WERI-Rb-1 (cell line): ENCODE data around the gene NFATC1.

Experiments
- DNase-seq: peaks from one replicate; pipeline ENCODE4 v3.0.0-alpha.2; 2020
- H3K27ac ChIP-seq: fragments of 250-450 bp; sonication (Bioruptor Pico); 2 replicates; pipeline ENCODE4 v1.5.1; 2020; ENCODE audit warnings: mild to moderate bottlenecking, moderate library complexity
- H3K27me3 ChIP-seq: fragments of 250-450 bp; sonication (Bioruptor Pico); 2 replicates; pipeline ENCODE4 v1.5.1; 2021; ENCODE audit warnings: mild to moderate bottlenecking, low read depth, moderate library complexity; ENCODE audit not compliant: insufficient read depth, severe bottlenecking
- H3K36me3 ChIP-seq: fragments of 250-450 bp; sonication (Bioruptor Pico); 2 replicates; pipeline ENCODE4 v1.5.1; 2020; ENCODE audit warnings: mild to moderate bottlenecking, moderate library complexity
- H3K4me3 ChIP-seq: 2 replicates; pipeline ENCODE4 v1.5.1; 2011; ENCODE audit warnings: low read depth, mild to moderate bottlenecking, control low read depth, low read length
- H3K9me3 ChIP-seq: fragments of 250-450 bp; sonication (Bioruptor Pico); 2 replicates; pipeline ENCODE4 v1.5.1; 2021; ENCODE audit warnings: mild to moderate bottlenecking, moderate library complexity; ENCODE audit not compliant: severe bottlenecking
- TF ChIP-seq, protein P1 (sequence below): IDR thresholded peaks from 2 replicates; pipeline ENCODE4 v1.5.1; 2011; ENCODE audit warnings: low read depth, mild to moderate bottlenecking, control low read depth, inconsistent platforms, low read length

The NFATC1 gene

DNA sequence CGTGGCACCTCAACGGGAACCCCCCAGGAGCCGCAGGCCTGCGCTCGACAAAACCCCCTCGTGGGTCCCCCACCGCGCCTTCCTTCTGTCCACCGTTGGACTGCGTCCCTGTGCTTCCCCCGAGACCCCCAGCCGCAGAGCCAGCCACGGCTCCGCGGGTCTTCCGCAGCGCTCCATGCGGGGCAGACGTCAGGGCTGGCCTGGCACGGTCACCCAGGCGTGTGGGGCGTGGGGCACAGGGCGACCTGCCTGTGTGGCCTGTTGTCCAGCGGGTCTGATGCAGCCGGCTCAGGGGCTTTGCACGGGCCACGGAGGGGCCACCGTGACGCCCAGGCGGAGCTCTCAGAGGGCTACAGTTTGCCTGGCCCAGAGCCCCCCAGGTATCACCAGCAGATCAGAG lies 11.0 kb downstream of the NFATC1 start:
- no peak for DNase-seq
- Histone ChIP-seq H3K9me3 (no peaks in the 10 kb centered on the region), H3K4me3 (no peak overlapping the region), H3K27ac (no peak overlapping the region), H3K36me3 (peaks cover 26% of the 10 kb centered on the region), H3K27me3 (no peaks in the 10 kb centered on the region)
- TF ChIP-seq, protein P1, sequence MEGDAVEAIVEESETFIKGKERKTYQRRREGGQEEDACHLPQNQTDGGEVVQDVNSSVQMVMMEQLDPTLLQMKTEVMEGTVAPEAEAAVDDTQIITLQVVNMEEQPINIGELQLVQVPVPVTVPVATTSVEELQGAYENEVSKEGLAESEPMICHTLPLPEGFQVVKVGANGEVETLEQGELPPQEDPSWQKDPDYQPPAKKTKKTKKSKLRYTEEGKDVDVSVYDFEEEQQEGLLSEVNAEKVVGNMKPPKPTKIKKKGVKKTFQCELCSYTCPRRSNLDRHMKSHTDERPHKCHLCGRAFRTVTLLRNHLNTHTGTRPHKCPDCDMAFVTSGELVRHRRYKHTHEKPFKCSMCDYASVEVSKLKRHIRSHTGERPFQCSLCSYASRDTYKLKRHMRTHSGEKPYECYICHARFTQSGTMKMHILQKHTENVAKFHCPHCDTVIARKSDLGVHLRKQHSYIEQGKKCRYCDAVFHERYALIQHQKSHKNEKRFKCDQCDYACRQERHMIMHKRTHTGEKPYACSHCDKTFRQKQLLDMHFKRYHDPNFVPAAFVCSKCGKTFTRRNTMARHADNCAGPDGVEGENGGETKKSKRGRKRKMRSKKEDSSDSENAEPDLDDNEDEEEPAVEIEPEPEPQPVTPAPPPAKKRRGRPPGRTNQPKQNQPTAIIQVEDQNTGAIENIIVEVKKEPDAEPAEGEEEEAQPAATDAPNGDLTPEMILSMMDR, result no peak

DNA sequence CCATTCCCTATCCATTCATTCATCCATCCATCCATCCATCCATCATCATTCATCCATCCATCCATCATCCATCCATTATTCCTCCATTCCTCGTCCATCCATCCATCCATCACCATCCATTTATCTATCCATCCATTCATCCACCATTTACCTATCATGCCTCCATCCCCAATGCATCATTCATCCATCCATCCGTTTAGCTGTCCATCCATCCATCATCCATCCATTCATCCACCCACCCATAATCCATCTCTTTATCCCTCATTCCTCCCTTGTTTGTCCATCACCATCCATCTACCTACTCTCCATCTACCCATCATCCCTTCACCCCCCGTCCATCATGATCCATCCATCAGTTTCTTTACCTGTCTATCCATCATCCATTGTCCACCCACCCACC lies 13.6 kb downstream of the NFATC1 start:
- DNase-seq, result no peak
- H3K4me3 ChIP-seq, result no peak overlapping the region
- no peaks in the 10 kb centered on the region for H3K27me3 ChIP-seq
- H3K9me3 ChIP-seq, result no peaks in the 10 kb centered on the region
- H3K36me3 ChIP-seq, result peaks cover 36% of the 10 kb centered on the region
- no peak overlapping the region for H3K27ac ChIP-seq
- TF ChIP-seq, protein P1, result no peak

DNA sequence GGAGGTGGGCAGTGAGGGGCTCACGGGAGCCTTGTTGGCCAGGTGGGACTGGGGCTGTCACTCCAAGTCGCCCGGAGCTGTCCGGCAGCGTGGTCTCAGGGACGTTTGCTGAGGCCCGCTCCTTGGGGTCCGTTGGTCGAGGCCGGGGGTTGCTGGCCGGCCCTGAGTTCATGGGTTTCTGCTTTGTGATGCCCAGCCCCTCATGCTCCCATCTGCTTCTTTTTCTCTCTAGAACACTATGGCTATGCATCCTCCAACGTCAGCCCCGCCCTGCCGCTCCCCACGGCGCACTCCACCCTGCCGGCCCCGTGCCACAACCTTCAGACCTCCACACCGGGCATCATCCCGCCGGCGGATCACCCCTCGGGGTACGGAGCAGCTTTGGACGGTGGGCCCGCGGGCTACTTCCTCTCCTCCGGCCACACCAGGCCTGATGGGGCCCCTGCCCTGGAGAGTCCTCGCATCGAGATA lies 14.5 kb downstream of the NFATC1 start:
- TF ChIP-seq, protein P1, result no peak
- no peaks in the 10 kb centered on the region for H3K27me3 ChIP-seq
- H3K4me3 ChIP-seq, result no peak overlapping the region
- H3K9me3 ChIP-seq, result no peaks in the 10 kb centered on the region
- no peak for DNase-seq
- peaks cover 41% of the 10 kb centered on the region for H3K36me3 ChIP-seq
- H3K27ac ChIP-seq, result no peak overlapping the region

DNA sequence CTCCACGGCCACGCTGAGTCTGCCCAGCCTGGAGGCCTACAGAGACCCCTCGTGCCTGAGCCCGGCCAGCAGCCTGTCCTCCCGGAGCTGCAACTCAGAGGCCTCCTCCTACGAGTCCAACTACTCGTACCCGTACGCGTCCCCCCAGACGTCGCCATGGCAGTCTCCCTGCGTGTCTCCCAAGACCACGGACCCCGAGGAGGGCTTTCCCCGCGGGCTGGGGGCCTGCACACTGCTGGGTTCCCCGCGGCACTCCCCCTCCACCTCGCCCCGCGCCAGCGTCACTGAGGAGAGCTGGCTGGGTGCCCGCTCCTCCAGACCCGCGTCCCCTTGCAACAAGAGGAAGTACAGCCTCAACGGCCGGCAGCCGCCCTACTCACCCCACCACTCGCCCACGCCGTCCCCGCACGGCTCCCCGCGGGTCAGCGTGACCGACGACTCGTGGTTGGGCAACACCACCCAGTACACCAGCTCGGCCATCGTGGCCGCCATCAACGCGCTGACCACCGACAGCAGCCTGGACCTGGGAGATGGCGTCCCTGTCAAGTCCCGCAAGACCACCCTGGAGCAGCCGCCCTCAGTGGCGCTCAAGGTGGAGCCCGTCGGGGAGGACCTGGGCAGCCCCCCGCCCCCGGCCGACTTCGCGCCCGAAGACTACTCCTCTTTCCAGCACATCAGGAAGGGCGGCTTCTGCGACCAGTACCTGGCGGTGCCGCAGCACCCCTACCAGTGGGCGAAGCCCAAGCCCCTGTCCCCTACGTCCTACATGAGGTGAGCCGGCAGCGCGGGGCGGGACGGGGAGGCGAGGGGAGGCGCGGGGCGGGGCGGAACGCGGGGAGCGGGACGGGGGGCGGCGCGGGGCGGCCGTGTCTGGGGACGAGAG lies 15.2 kb downstream of the NFATC1 start:
- H3K36me3 ChIP-seq, result peaks cover 41% of the 10 kb centered on the region
- DNase-seq, result no peak
- H3K9me3 ChIP-seq, result no peaks in the 10 kb centered on the region
- H3K27me3 ChIP-seq, result no peaks in the 10 kb centered on the region
- H3K4me3 ChIP-seq, result no peak overlapping the region
- H3K27ac ChIP-seq, result no peak overlapping the region
- TF ChIP-seq, protein P1, result no peak

DNA sequence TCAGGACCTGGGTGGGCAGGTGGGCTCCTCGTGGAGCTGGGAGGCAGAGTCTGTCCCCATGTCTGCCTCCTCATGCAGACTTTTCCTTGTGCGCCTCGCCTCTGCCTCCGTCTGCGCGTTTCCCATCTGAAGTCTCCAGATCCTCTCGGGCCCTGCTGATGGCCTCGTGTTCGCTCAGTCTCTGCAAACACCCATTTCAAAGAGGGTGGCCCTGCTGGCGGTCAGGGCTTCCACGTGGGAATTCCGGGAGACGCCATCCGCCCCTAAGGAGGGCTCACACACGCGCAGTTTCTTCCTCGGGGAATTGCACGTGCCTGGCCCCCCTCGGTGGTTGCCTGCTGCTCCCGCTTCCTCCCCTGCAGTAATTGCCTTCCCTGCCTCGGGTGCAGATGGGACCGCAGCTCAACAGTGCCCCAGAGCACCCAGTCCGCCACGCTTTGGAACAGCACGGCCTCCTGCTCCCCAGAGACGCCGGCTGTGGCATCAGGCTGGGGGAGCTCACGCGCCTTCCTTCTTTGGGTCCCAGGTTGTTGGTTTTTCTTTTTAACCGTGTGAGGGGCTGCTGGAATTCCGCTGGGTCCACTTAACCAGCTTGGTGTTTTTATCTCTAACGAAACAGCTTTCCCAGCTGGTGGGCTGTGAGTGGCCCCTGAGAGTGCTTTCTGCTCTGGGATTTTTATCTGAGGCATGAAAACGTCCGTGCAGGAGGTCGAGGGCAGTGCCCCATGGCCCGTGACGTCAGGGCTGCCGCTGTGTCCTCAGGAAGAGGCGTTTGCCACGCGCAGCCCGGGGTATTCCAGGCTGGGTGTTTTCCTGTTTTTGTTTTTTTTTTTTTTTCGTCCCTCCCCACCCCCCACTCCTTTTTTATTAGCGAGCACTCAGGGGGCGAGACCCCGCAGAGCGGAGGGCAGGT lies 16.1 kb downstream of the NFATC1 start:
- H3K27ac ChIP-seq, result no peak overlapping the region
- no peaks in the 10 kb centered on the region for H3K9me3 ChIP-seq
- H3K27me3 ChIP-seq, result no peaks in the 10 kb centered on the region
- no peak overlapping the region for H3K4me3 ChIP-seq
- DNase-seq, result no peak
- TF ChIP-seq, protein P1, result no peak
- H3K36me3 ChIP-seq, result peaks cover 44% of the 10 kb centered on the region
